Measurements from ENCODE around the gene ATCAY.

ATCAY gene, protein sequence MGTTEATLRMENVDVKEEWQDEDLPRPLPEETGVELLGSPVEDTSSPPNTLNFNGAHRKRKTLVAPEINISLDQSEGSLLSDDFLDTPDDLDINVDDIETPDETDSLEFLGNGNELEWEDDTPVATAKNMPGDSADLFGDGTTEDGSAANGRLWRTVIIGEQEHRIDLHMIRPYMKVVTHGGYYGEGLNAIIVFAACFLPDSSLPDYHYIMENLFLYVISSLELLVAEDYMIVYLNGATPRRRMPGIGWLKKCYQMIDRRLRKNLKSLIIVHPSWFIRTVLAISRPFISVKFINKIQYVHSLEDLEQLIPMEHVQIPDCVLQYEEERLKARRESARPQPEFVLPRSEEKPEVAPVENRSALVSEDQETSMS

DNA sequence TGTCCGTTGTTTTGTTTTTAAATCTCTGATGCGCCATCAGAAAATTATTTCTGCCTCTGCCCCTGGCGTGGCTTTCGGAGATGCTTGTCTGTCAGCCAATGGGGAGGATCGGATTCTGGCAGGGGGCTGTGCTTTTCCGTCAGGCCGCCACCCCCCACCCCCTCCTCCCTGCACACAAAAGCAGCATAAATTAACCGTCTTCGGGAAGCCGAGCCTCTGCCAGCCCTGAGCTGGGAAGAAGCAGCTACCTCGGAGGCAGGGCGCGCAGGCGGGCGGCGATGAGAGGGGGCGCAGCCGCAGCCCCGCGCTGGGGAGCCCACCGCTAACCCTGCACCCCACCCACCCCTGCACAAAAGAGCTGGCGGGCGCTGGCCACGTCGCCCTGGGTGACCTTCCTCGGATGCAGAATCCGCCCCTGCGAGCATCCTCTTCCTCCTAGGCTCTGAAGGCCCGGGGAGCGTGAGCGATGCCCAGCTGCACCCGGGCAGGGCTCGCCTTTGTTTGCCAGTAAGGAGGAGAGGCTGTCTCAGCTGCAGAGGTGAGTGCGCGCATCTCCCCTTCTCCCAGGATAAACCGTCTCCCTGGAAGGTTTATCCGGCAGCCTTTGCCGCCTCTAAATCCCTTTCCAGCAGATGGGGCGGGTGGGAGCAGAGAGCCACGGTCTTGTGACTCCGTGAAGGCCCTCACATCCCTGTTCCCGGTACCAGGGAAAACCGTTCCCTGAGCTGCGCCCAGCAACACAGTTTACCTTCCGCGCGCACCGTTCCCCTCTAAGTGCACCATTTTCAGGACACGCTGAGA, at the start of gene ATCAY:
Gene ATCAY (plus strand): TSS at position 215 of the 801 bp plus-strand sequence. CDS start 5,083 bp downstream, outside the sequence.
- TF ChIP-seq, protein P1, sequence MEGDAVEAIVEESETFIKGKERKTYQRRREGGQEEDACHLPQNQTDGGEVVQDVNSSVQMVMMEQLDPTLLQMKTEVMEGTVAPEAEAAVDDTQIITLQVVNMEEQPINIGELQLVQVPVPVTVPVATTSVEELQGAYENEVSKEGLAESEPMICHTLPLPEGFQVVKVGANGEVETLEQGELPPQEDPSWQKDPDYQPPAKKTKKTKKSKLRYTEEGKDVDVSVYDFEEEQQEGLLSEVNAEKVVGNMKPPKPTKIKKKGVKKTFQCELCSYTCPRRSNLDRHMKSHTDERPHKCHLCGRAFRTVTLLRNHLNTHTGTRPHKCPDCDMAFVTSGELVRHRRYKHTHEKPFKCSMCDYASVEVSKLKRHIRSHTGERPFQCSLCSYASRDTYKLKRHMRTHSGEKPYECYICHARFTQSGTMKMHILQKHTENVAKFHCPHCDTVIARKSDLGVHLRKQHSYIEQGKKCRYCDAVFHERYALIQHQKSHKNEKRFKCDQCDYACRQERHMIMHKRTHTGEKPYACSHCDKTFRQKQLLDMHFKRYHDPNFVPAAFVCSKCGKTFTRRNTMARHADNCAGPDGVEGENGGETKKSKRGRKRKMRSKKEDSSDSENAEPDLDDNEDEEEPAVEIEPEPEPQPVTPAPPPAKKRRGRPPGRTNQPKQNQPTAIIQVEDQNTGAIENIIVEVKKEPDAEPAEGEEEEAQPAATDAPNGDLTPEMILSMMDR (IDR thresholded peaks at IDR 0.05) = no peak

DNA sequence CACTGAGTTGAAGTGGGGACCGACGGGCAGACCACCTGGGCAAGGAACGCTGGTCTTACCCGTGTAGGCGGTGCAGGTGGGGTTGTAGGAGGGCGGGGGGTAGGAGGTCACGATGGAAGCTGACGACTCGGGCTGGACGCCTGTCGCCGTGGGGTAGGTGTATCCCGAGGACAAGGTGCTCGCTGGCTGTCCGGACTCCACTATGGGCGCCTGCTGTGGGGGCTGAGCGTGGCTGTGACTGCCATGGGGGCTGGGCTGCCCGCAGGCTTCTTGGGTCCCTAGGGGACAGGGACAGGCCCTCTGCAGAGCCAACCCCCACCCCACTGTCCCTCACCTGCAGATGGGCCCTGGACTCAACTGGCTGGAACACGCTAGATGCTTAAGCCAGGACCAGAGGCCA, 48.9 kb upstream of the ATCAY start:
- TF ChIP-seq, protein P1 (IDR thresholded peaks at IDR 0.05) = no peak

DNA sequence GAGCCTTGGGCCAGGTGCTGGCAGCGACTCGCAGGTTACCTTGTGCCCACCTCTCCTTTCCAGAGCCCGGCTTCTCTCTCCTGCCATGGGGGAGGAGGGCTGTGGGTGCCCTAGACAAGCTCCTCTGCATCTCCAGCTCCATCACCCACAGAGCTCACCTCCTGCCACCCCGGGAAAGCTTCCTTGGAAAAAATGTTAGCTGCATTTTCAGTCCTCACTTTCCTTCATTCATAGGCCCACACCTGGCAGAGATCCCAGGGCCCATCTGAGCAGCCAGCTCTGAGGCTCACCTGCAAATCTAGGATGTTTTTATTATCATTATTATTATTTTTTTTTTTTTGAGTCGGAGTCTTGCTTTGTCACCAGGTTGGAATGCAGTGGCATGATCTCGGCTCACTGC, 48.5 kb upstream of the ATCAY start:
- TF ChIP-seq, protein P1 (IDR thresholded peaks at IDR 0.05) = no peak

DNA sequence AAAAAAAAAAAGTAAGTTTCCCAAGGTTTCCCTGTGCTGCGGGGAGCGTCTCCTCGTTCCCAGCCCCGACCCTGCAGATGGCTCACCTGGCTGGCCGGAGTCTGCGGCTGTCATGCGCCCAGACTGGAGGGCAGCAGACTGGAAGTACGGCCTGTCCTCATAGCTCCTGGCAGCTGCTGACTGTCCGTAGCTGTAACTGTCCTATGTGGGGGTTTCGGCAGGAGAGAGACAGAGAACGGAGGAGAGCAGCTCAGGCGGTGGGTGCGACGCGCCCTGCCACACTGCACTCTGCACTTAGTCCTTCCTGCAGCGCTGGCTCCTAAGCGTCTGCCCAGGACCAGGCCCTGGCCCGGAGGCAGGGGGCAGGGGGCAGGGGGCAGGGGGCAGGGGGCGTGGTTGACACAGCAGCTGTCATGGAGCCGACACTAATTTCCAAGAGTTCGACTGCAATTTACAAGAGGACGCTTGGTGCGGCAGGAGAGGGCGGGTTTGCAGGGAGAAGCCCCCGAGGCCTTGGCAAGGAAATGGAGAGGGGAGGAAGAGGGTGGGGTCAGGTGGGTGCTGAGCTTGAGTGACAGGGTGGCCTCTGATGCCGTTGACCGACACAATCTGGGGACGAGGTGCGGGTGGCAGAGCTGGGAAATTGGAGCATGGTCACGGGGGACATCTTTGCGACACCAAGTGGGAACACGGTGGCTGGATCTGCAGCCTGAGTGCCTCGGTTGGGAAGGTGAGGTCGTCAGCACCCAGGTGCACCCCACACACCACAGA, 46.7 kb upstream of the ATCAY start:
- TF ChIP-seq, protein P1 (IDR thresholded peaks at IDR 0.05) = no peak

DNA sequence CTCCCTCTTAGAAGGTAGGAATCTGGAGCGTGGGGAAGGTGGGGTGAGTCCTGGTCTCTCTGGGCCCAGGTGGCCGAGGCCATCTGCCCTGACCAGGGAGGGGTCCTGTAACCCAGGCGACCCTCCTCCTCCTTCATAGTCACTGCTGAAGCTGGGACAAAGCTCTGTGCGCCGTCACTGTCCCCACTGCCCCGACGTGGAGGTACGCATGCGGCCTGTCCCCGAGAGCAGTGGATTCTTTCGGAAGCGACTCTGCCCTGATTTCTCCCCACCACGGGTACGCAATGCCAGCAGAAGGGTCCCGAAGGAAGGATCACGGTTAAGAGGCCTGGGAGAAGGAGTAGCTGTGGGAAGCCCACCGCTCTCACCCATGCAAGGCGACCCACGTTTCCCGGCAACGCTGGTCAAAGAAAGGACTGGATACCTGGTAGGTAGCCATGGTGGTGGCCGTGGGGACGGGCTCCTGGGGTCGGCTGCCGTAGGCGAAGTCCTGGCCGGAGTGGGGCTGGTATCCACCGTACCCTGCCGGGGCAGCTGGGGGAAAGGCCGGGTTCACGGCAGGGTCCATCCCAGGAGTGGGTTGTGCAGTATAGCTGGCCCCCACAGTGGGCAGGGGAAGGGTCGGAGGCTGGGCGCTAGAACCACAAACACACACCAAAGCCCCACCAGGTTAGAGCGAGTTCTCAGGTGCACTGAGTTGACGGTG, 46.0 kb upstream of the ATCAY start:
- TF ChIP-seq, protein P1 (IDR thresholded peaks at IDR 0.05) = no peak

DNA sequence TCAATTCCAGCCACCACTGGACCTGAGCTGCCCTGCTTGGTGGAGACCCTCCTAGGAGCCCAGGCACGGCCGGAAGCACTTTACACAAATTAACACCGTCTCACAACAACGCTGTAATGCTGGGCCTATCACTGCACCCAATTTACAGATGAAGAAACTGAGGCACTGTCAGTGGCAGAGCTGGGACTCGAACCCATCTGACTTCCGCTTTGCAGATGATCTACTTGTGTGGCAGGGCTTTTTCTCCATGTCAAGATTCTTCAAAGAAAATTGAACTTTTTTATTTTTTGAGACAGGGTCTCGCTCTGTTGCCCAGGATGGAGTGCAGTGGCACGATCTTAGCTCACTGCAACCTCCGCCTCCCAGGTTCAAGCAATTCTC, 45.4 kb upstream of the ATCAY start:
- TF ChIP-seq, protein P1 (IDR thresholded peaks at IDR 0.05) = no peak

DNA sequence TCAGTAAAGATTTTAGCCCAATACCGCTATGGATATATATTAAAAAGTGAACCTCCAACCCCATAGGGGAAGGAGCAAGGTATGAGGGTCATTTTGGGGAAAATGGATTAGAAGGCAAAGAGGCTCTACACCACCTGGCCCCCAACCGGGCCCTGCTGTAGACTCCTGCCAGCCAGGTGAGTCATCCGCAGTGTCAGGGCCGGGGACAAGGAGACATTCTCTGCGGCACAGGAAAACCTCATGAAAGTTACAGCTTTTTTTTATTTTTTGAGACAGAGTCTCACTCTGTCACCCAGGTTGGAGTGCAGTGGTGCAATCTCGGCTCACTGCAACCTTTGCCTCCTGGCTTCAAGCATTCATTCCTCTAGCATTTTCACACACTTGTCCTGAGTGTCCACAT, 43.6 kb upstream of the ATCAY start:
- TF ChIP-seq, protein P1 (IDR thresholded peaks at IDR 0.05) = no peak
